HG03558 (cell line): ENCODE results near the gene ASPSCR1.
"Not testable (repeated sequence)": the region's sequence is repeated elsewhere in the genome, so short reads cannot be mapped to it uniquely, and the experiment has no call there.

Experiments
- ATAC-seq: cut with Tn5 transposase; IDR thresholded peaks from one replicate; pipeline ENCODE4 v1.9.1; 2021; ENCODE audit warnings: moderate number of reproducible peaks; ENCODE audit not compliant: unreplicated experiment; ENCODE audit errors: extremely low read depth

ASPSCR1 gene

GRCh38 chr17:81978524-81979298 is 1.3 kb downstream of the ASPSCR1 start:
- no peak for ATAC-seq

- ATAC-seq: no peak
These were observed 2.7 kb downstream of the ASPSCR1 start for GRCh38 chr17:81980122-81980521.

GRCh38 chr17:81980707-81981343 is 3.4 kb downstream of the ASPSCR1 start:
- no peak for ATAC-seq

GRCh38 chr17:81981511-81981910 is 4.1 kb downstream of the ASPSCR1 start:
- not testable (repeated sequence) for ATAC-seq

- no peak for ATAC-seq
These were observed 5.7 kb downstream of the ASPSCR1 start for GRCh38 chr17:81983011-81983638.

- ATAC-seq: no peak
These were observed 6.4 kb downstream of the ASPSCR1 start for GRCh38 chr17:81983639-81984373.

- no peak for ATAC-seq
These were observed 7.5 kb downstream of the ASPSCR1 start for GRCh38 chr17:81984773-81985410.

GRCh38 chr17:81986606-81987005 is 9.2 kb downstream of the ASPSCR1 start:
- ATAC-seq: no peak

- ATAC-seq: no peak
These were observed 9.8 kb downstream of the ASPSCR1 start for GRCh38 chr17:81987161-81987770.

GRCh38 chr17:81990836-81991683 is 13.6 kb downstream of the ASPSCR1 start:
- no peak for ATAC-seq

- no peak for ATAC-seq
These were observed 14.4 kb downstream of the ASPSCR1 start for GRCh38 chr17:81991684-81992305.

- ATAC-seq: no peak
These were observed 15.1 kb downstream of the ASPSCR1 start for GRCh38 chr17:81992306-81993102.

GRCh38 chr17:81993729-81994592 is 16.5 kb downstream of the ASPSCR1 start:
- ATAC-seq: no peak

- ATAC-seq: no peak
These were observed 17.4 kb downstream of the ASPSCR1 start for GRCh38 chr17:81994593-81995462.

GRCh38 chr17:81995463-81996231 is 18.2 kb downstream of the ASPSCR1 start:
- ATAC-seq: no peak
